Tibial nerve (tissue), 4 donors: ENCODE data around the gene TMEM100.

Source experiments
- EP300 ChIP-seq, 2 donors: sonication (generic); formaldehyde crosslinking; IDR thresholded peaks; one replicate each; pipeline ENCODE4 v1.6.1; 2017; ENCODE audit warnings: antibody characterized with exemption in 2 of 2, mild to moderate bottlenecking in 1 of 2
- POLR2A ChIP-seq, 2 donors: fragments of 450-650 bp; IDR thresholded peaks; one replicate each; pipeline ENCODE4 v1.6.1; 2017; ENCODE audit warnings: antibody characterized with exemption in 2 of 2, mild to moderate bottlenecking in 2 of 2, moderate library complexity in 2 of 2
- TF ChIP-seq, protein P1 (sequence below), 5 experiments: fragments of 200-600 bp in 3 of 5; fragments of 450-650 bp in 2 of 5; sonication (generic) in 3 of 5; IDR thresholded peaks; one replicate each; pipeline ENCODE4 v1.5.1; 2016 to 2019; ENCODE audit warnings: antibody characterized with exemption in 5 of 5, mild to moderate bottlenecking in 3 of 5, moderate library complexity in 2 of 5

DNA sequence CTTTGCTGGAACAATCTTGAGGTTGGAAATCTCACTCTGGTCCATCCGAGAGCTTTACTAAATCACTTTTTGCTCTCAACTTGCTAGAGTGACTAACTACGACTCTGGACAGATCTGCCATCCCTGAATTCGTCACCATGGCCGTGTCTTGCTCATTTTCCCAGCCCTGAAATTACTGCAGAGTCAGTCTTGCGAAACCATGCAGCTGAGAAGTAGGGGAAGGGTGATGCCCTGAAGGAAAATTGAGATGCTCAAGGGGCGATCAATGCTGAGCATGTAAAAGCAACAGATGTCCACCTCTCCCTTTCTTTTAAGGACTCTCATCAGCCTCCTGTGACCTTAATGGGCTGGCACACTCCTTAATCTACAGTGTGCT lies 46.9 kb upstream of the TMEM100 start:
- TF ChIP-seq, protein P1, sequence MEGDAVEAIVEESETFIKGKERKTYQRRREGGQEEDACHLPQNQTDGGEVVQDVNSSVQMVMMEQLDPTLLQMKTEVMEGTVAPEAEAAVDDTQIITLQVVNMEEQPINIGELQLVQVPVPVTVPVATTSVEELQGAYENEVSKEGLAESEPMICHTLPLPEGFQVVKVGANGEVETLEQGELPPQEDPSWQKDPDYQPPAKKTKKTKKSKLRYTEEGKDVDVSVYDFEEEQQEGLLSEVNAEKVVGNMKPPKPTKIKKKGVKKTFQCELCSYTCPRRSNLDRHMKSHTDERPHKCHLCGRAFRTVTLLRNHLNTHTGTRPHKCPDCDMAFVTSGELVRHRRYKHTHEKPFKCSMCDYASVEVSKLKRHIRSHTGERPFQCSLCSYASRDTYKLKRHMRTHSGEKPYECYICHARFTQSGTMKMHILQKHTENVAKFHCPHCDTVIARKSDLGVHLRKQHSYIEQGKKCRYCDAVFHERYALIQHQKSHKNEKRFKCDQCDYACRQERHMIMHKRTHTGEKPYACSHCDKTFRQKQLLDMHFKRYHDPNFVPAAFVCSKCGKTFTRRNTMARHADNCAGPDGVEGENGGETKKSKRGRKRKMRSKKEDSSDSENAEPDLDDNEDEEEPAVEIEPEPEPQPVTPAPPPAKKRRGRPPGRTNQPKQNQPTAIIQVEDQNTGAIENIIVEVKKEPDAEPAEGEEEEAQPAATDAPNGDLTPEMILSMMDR (IDR thresholded peaks at IDR 0.05), result no peak
- TF ChIP-seq POLR2A (IDR thresholded peaks at IDR 0.05) (no peak), EP300 (IDR thresholded peaks at IDR 0.05) (no peak)
